HEK293T (cell line): ENCODE data around the gene BORCS8.

ENCODE experiments used
- ARNT ChIP-seq: fragments of 450-650 bp; IDR thresholded peaks from 2 replicates; pipeline ENCODE4 v1.6.1; 2017; ENCODE audit warnings: mild to moderate bottlenecking
- ELF4 ChIP-seq: fragments of 450-650 bp; IDR thresholded peaks from 2 replicates; pipeline ENCODE4 v1.6.1; 2017; ENCODE audit warnings: antibody characterized with exemption
- FOXA1 ChIP-seq: fragments of 450-650 bp; IDR thresholded peaks from 2 replicates; pipeline ENCODE4 v1.6.1; 2016; ENCODE audit warnings: mild to moderate bottlenecking
- FOXK2 ChIP-seq: fragments of 450-650 bp; IDR thresholded peaks from 2 replicates; pipeline ENCODE4 v1.6.1; 2016; ENCODE audit warnings: mild to moderate bottlenecking
- NFRKB ChIP-seq: fragments of 450-650 bp; IDR thresholded peaks from 2 replicates; pipeline ENCODE4 v1.6.1; 2016; ENCODE audit warnings: mild to moderate bottlenecking, moderate library complexity
- ZNF384 ChIP-seq: fragments of 450-650 bp; IDR thresholded peaks from 2 replicates; pipeline ENCODE4 v1.6.1; 2016
- TF ChIP-seq, protein P1 (sequence below): fragments of 450-650 bp; IDR thresholded peaks from 2 replicates; pipeline ENCODE4 v1.6.1; 2016

DNA sequence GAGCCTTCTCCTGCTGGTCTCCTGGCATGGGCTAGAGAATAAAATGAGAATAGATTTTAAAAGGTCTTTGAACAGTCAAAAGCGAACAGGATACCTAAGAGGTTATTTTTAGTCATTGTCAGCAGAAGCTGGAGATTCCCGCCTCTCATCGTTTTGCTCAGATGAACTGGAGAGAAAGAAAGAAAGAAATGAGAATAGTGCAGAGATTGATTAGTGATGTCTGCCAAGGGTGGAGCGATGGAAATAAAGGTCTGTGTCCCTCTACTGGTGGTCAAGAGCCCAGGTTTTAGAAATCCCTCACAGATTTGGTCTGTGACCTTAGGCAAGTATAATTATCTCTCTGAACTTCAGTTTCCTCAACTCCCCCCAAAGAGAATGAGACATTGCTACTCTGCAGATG, 25.1 kb upstream of the BORCS8 start:
- TF ChIP-seq ELF4 (no peak), FOXK2 (no peak), FOXA1 (no peak), ARNT (no peak), NFRKB (no peak), ZNF384 (no peak)
- TF ChIP-seq, protein P1, sequence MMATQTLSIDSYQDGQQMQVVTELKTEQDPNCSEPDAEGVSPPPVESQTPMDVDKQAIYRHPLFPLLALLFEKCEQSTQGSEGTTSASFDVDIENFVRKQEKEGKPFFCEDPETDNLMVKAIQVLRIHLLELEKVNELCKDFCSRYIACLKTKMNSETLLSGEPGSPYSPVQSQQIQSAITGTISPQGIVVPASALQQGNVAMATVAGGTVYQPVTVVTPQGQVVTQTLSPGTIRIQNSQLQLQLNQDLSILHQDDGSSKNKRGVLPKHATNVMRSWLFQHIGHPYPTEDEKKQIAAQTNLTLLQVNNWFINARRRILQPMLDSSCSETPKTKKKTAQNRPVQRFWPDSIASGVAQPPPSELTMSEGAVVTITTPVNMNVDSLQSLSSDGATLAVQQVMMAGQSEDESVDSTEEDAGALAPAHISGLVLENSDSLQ, result no peak
